PFSK-1 (cell line): ENCODE data around the gene OBI1.

Source experiments
- POLR2AphosphoS5 ChIP-seq: IDR thresholded peaks from 2 replicates; pipeline ENCODE4 v1.6.1; 2012; ENCODE audit warnings: low read depth, mild to moderate bottlenecking, control low read depth, low read length, moderate library complexity
- SIN3A ChIP-seq: IDR thresholded peaks from 2 replicates; pipeline ENCODE4 v1.6.1; 2012; ENCODE audit warnings: mild to moderate bottlenecking, low read length, moderate library complexity, borderline replicate concordance; ENCODE audit not compliant: insufficient read depth
- TF ChIP-seq, protein P1 (sequence below), 2 experiments: IDR thresholded peaks; 2 replicates each; pipeline versions ENCODE4 v1.6.1 to v1.8.0; 2011 to 2012; ENCODE audit warnings: low read depth in 2 of 2, low read length in 2 of 2, control low read depth in 1 of 2, inconsistent platforms in 1 of 2, mild to moderate bottlenecking in 1 of 2, moderate library complexity in 1 of 2; ENCODE audit not compliant: insufficient read depth in 1 of 2

DNA sequence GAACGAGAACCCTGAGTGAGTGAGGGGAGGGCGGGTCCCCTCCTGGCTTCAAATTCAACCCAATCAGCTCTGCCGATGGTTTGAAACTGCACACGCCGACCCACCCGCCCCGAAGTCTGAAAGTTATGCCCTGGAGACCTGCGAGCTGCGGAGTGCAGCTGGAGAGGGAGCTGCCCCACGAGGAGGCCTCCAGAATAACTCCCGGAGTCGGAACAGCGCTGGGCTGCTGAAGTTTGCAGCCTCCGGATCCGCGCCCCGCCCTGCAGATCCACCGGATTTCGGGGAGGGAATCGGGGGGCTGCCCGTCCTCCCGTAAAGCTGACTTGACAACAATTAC, 62.6 kb downstream of the OBI1 start:
- no peak for TF ChIP-seq POLR2AphosphoS5
- TF ChIP-seq, protein P1, sequence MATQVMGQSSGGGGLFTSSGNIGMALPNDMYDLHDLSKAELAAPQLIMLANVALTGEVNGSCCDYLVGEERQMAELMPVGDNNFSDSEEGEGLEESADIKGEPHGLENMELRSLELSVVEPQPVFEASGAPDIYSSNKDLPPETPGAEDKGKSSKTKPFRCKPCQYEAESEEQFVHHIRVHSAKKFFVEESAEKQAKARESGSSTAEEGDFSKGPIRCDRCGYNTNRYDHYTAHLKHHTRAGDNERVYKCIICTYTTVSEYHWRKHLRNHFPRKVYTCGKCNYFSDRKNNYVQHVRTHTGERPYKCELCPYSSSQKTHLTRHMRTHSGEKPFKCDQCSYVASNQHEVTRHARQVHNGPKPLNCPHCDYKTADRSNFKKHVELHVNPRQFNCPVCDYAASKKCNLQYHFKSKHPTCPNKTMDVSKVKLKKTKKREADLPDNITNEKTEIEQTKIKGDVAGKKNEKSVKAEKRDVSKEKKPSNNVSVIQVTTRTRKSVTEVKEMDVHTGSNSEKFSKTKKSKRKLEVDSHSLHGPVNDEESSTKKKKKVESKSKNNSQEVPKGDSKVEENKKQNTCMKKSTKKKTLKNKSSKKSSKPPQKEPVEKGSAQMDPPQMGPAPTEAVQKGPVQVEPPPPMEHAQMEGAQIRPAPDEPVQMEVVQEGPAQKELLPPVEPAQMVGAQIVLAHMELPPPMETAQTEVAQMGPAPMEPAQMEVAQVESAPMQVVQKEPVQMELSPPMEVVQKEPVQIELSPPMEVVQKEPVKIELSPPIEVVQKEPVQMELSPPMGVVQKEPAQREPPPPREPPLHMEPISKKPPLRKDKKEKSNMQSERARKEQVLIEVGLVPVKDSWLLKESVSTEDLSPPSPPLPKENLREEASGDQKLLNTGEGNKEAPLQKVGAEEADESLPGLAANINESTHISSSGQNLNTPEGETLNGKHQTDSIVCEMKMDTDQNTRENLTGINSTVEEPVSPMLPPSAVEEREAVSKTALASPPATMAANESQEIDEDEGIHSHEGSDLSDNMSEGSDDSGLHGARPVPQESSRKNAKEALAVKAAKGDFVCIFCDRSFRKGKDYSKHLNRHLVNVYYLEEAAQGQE (IDR thresholded peaks at IDR 0.05; ENCODE audit: insufficient read depth in 1 of 2, low read depth in 2 of 2, low read length in 2 of 2) = no peak
- no peak for TF ChIP-seq SIN3A
